ENCODE data around the gene ZFAND5. TPM values are rescaled to one million over a fixed set of nuclear protein-coding genes. Genes with fewer than 3 reads are reported as not detected.

The ZFAND5 gene
- total and polyA plus RNA-seq, 4 experiments from 2014 or later = 49.3 to 148 (median 112) TPM

DNA sequence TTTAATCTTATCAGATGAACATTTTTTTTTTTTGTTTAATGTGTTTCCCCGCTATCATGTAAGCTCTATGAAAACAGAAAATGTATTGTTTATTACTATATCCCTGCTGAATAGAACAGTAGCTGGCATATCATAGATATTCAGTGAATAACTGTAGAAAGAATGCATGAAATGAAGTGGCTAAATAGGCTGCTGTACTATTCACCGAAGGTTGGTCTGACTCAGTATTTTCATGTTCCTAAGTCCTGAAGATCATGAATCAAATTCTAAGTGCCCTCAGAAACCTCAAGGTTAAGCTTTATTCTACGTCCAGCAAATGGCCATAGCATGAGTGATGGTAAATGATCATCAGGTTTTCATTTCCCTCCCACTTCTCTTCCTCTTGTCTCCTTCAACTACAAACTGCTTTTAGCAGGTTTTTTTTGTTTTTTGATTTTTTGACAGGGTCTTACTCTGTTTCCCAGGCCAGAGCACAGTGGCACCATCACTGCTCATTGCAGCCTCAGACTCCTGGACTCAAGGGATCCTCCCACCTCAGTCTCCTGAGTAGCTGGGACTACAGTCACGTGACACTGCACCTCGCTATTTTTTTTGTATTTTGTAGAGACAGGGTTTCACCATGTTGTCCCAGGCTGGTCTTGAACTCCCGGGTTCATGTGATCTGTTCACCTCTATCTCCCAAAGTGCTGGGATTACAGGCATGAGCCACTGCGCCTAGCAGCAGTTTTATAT lies 19.1 kb upstream of the ZFAND5 start:
- H3K4me3 ChIP-seq (ENCODE audit: low read length in 2 of 2) = no peak overlapping the region
- intact Hi-C loops (cut with micrococcal nuclease) = no loop called here
- CTCF ChIA-PET (ENCODE audit: partially characterized antibody) = interaction anchor here (1.7 kb wide), 1 partner anchor 9 kb away, joined by 6 read pairs; no protein-coding TSS in a partner anchor

DNA sequence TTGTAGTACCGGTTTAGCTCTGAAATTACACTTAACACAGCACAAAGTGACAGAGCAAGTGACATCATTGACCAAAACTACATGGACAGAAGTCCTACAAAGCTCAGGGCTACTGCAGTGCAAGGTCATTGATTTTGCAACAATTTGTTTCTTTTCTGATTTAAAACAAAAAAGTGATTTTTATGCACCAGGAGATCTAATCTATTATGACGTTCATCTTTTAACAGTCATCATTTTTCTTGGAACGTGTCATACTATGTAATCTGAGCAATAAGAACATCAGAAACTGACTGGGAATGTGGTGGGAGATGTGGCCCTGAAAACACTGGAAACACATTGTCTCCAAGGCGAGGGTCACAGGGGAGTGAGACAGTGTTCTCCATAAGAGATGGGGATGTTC lies 17.4 kb upstream of the ZFAND5 start:
- CTCF ChIA-PET (ENCODE audit: partially characterized antibody) = no interaction called here
- peak overlapping the region in 1 of 7 donors; percentile 41 for H3K27ac Mint-ChIP-seq
- H3K27ac ChIP-seq (ENCODE audit: low read depth, low read length) = no peak overlapping the region
- POLR2A ChIA-PET (ENCODE audit: partially characterized antibody) = interaction anchor here (1.2 kb wide), 1 partner anchor 17 kb away, joined by 3 read pairs; no protein-coding TSS in a partner anchor
- H3K4me1 ChIP-seq (ENCODE audit: insufficient read depth, low read length) = no peaks in the 10 kb centered on the region
- no peaks in the 10 kb centered on the region for H3K36me3 Mint-ChIP-seq
- H3K36me3 ChIP-seq (ENCODE audit: insufficient read depth, low read length) = no peaks in the 10 kb centered on the region
- H3K9me3 Mint-ChIP-seq = no peaks in the 10 kb centered on the region
- H3K4me3 ChIP-seq (ENCODE audit: low read length in 2 of 2) = no peak overlapping the region
- H3K27me3 ChIP-seq (ENCODE audit: insufficient read depth, low read length) = no peaks in the 10 kb centered on the region
- H3K9me3 ChIP-seq (ENCODE audit: control insufficient read depth in 1 of 2, low read length in 2 of 2) = no peaks in the 10 kb centered on the region
- no peaks in the 10 kb centered on the region for H3K27me3 Mint-ChIP-seq
- intact Hi-C loops (cut with micrococcal nuclease) = no loop called here
- H3K4me3 Mint-ChIP-seq = no peak overlapping the region
- DNase-seq = no peak
- peaks cover 0 to 2% (median under 1%) of the 10 kb centered on the region in 4 donors for H3K4me1 Mint-ChIP-seq

More for the DNA sequence above, 19.1 kb upstream of the ZFAND5 start:
- H3K4me1 ChIP-seq (ENCODE audit: insufficient read depth, low read length) = no peaks in the 10 kb centered on the region
- H3K4me3 Mint-ChIP-seq = no peak overlapping the region
- peaks cover 0 to 2% (median under 1%) of the 10 kb centered on the region in 4 donors for H3K4me1 Mint-ChIP-seq
- H3K36me3 ChIP-seq (ENCODE audit: insufficient read depth, low read length) = no peaks in the 10 kb centered on the region
- H3K27me3 Mint-ChIP-seq = no peaks in the 10 kb centered on the region
- no peak overlapping the region for H3K27ac Mint-ChIP-seq
- no peak for DNase-seq
- H3K27ac ChIP-seq (ENCODE audit: low read depth, low read length) = no peak overlapping the region
- no peaks in the 10 kb centered on the region for H3K36me3 Mint-ChIP-seq
- POLR2A ChIA-PET (ENCODE audit: partially characterized antibody) = interaction anchor here (1.2 kb wide), 1 partner anchor 19 kb away, joined by 3 read pairs; no protein-coding TSS in a partner anchor
- no peaks in the 10 kb centered on the region for H3K9me3 Mint-ChIP-seq
- H3K27me3 ChIP-seq (ENCODE audit: insufficient read depth, low read length) = no peaks in the 10 kb centered on the region
- no peaks in the 10 kb centered on the region for H3K9me3 ChIP-seq (ENCODE audit: control insufficient read depth in 1 of 2, low read length in 2 of 2)

- intact Hi-C loops (cut with micrococcal nuclease) = no loop called here
- no peaks in the 10 kb centered on the region for H3K27me3 ChIP-seq (ENCODE audit: insufficient read depth, low read length)
- Mint-ChIP-seq H3K4me3 (no peak overlapping the region), H3K36me3 (no peaks in the 10 kb centered on the region), H3K9me3 (no peaks in the 10 kb centered on the region), H3K4me1 (no peaks in the 10 kb centered on the region), H3K27me3 (peaks cover 0 to 3% of the 10 kb centered on the region in 2 donors), H3K27ac (no peak overlapping the region)
- POLR2A ChIA-PET (ENCODE audit: partially characterized antibody) = no interaction called here
- no peaks in the 10 kb centered on the region for H3K9me3 ChIP-seq (ENCODE audit: control insufficient read depth in 1 of 2, low read length in 2 of 2)
- H3K4me3 ChIP-seq (ENCODE audit: low read length in 2 of 2) = no peak overlapping the region
- H3K27ac ChIP-seq (ENCODE audit: low read depth, low read length) = no peak overlapping the region
- H3K36me3 ChIP-seq (ENCODE audit: insufficient read depth, low read length) = no peaks in the 10 kb centered on the region
- no peak for DNase-seq
- H3K4me1 ChIP-seq (ENCODE audit: insufficient read depth, low read length) = no peaks in the 10 kb centered on the region
- CTCF ChIA-PET (ENCODE audit: partially characterized antibody) = no interaction called here
Measured at GRCh38 chr9:72377041-72377440, 12.0 kb upstream of the ZFAND5 start.

DNA sequence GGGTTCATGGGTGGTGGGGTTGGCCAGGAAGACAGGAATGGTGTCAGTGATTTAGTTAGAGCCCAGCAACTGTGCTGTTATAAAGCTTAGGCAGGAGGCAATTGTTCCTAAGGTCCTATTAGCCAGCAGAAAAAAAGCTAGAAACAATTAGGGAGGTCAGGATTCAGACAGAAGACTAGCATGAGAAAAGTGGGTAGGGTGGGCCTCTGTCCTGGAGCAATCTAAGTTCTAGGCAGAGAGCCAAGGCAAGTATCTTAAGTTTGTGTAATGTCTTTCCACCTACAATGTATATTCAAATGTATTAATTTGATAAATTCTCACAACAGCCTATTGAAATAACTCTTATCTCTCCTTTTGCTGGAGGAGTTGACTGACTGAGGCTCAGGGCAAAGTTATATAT lies 6.1 kb upstream of the ZFAND5 start:
- no peaks in the 10 kb centered on the region for H3K27me3 ChIP-seq (ENCODE audit: insufficient read depth, low read length)
- H3K4me3 Mint-ChIP-seq = no peak overlapping the region
- DNase-seq = no peak
- no peak overlapping the region for H3K27ac Mint-ChIP-seq
- intact Hi-C loops (cut with micrococcal nuclease) = no loop called here
- H3K4me3 ChIP-seq (ENCODE audit: low read length in 2 of 2) = no peak overlapping the region
- no peaks in the 10 kb centered on the region for H3K4me1 ChIP-seq (ENCODE audit: insufficient read depth, low read length)
- no peak overlapping the region for H3K27ac ChIP-seq (ENCODE audit: low read depth, low read length)
- peaks cover 0 to 3% of the 10 kb centered on the region in 2 donors for H3K27me3 Mint-ChIP-seq
- ChIA-PET POLR2A (ENCODE audit: partially characterized antibody) (interaction anchor here (0.5 kb wide), 1 partner anchor 184 kb away, joined by 3 read pairs; no protein-coding TSS in a partner anchor), CTCF (ENCODE audit: partially characterized antibody) (interaction anchor here (1.5 kb wide), 1 partner anchor 219 kb away, joined by 3 read pairs; no protein-coding TSS in a partner anchor)
- no peaks in the 10 kb centered on the region for H3K9me3 ChIP-seq (ENCODE audit: control insufficient read depth in 1 of 2, low read length in 2 of 2)
- no peaks in the 10 kb centered on the region for H3K9me3 Mint-ChIP-seq
- H3K4me1 Mint-ChIP-seq = no peaks in the 10 kb centered on the region
- H3K36me3 Mint-ChIP-seq = no peaks in the 10 kb centered on the region
- no peaks in the 10 kb centered on the region for H3K36me3 ChIP-seq (ENCODE audit: insufficient read depth, low read length)

DNA sequence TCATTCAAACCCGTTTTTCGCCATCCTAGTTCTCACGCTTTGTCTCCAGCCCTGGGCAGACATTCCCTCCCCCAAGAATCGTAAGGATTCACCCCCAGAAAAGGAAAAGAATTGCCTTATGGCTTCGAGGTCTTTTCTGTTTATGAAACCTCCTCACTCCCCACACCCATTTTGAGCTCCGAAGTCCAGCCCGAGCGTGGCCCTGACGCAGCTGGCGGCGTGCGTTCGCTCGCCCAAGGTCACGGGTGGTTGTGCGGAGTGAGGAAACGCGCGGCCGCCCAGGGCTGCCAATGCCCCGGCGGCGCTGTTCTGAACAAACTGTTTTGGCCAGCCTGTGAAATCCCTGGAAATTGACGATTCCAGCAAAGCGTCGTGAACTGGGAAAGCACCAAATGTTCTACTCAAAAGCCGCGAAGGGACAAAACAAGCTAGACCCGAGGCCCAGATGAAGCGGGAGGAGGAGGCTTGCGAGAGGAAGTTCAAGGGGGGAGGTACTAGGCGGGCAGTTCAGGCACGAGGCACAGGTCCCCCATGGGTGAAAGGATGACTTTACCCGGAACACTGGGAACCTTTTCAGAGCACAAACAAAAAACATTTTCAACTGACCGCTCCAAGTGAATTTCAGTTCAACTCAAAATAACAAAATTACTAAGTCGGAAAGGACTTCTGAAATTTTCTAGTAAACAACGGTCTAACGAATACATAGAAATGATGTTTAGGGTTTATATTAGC lies 683 bp upstream of the ZFAND5 start:
- Mint-ChIP-seq H3K36me3 (peaks cover 0 to 27% of the 10 kb centered on the region in 2 donors), H3K4me1 (peaks cover 23 to 43% (median 30%) of the 10 kb centered on the region in 4 donors), H3K27me3 (no peaks in the 10 kb centered on the region), H3K4me3 (peak overlapping the region; percentile 90 to 97 (median 95)), H3K9me3 (peaks cover 0 to 3% (median 0%) of the 10 kb centered on the region in 8 donors), H3K27ac (peak overlapping the region; percentile 96 to 100 (median 99))
- ChIA-PET POLR2A (ENCODE audit: partially characterized antibody) (interaction anchor here (0.6 to 5.6 kb wide), 40 partner anchors 9 to 1945 kb away, joined by 3 to 96 read pairs (median 5); partner anchors contain the start of genes ANXA1, C9orf85 and CEMIP2), CTCF (ENCODE audit: partially characterized antibody) (interaction anchor here (0.7 to 2.4 kb wide), 9 partner anchors 9 to 232 kb away, joined by 3 to 8 read pairs (median 3); no protein-coding TSS in a partner anchor)
- H3K4me3 ChIP-seq (ENCODE audit: low read length in 2 of 2) = peak overlapping the region; percentile 98
- no peaks in the 10 kb centered on the region for H3K36me3 ChIP-seq (ENCODE audit: insufficient read depth, low read length)
- H3K9me3 ChIP-seq (ENCODE audit: control insufficient read depth in 1 of 2, low read length in 2 of 2) = no peaks in the 10 kb centered on the region
- peak overlapping the region; percentile 97 for H3K27ac ChIP-seq (ENCODE audit: low read depth, low read length)
- H3K27me3 ChIP-seq (ENCODE audit: insufficient read depth, low read length) = no peaks in the 10 kb centered on the region
- DNase-seq = peak in 4 of 5 donors; percentile 55 to 68 (median 65)
- peaks cover 36% of the 10 kb centered on the region for H3K4me1 ChIP-seq (ENCODE audit: insufficient read depth, low read length)
- intact Hi-C loops (cut with micrococcal nuclease) = loop anchor here (1.0 to 5.0 kb wide), 7 partner anchors 73 to 789 kb away; partner anchors contain the start of gene CEMIP2

- Histone ChIP-seq H3K9me3 (ENCODE audit: control insufficient read depth in 1 of 2, low read length in 2 of 2) (no peaks in the 10 kb centered on the region), H3K4me3 (ENCODE audit: low read length in 2 of 2) (peak overlapping the region; percentile 32 to 98), H3K27ac (ENCODE audit: low read depth, low read length) (peak overlapping the region; percentile 97), H3K27me3 (ENCODE audit: insufficient read depth, low read length) (no peaks in the 10 kb centered on the region), H3K4me1 (ENCODE audit: insufficient read depth, low read length) (peaks cover 52% of the 10 kb centered on the region), H3K36me3 (ENCODE audit: insufficient read depth, low read length) (peaks cover 8% of the 10 kb centered on the region)
- H3K36me3 Mint-ChIP-seq = peaks cover 3 to 43% of the 10 kb centered on the region in 2 donors
- peak overlapping the region; percentile 93 to 99 (median 95) for H3K27ac Mint-ChIP-seq
- intact Hi-C loops (cut with micrococcal nuclease) = loop anchor here (1.0 to 5.0 kb wide), 6 partner anchors 11 to 1952 kb away; partner anchors contain the start of genes ABHD17B, C9orf85 and KLF9
- H3K9me3 Mint-ChIP-seq = peaks cover 0 to 3% (median 0%) of the 10 kb centered on the region in 8 donors
- no peaks in the 10 kb centered on the region for H3K27me3 Mint-ChIP-seq
- peak overlapping the region; percentile 89 to 97 (median 94) for H3K4me3 Mint-ChIP-seq
- POLR2A ChIA-PET (ENCODE audit: partially characterized antibody) = interaction anchor here (0.9 to 5.6 kb wide), 18 partner anchors 7 to 1945 kb away, joined by 3 to 96 read pairs (median 7); partner anchors contain the start of genes ANXA1 and C9orf85
- CTCF ChIA-PET (ENCODE audit: partially characterized antibody) = interaction anchor here (1.8 to 2.4 kb wide), 3 partner anchors 222 to 226 kb away, joined by 5 to 8 read pairs (median 7); no protein-coding TSS in a partner anchor
- H3K4me1 Mint-ChIP-seq = peaks cover 30 to 58% (median 43%) of the 10 kb centered on the region in 4 donors
- DNase-seq = peak; percentile 73 to 80 (median 78)
Measured at GRCh38 chr9:72363908-72364678, 915 bp downstream of the ZFAND5 start.

All from CD4-positive, alpha-beta memory T cell (primary cell).